H9 (cell line): Measurements from ENCODE around the gene VRK3. TPM values are rescaled to one million over a fixed set of nuclear protein-coding genes. Genes with fewer than 3 reads are reported as not detected.

Source experiments
- DNase-seq: peaks from one replicate; pipeline ENCODE4 v3.0.0-alpha.2; 2017
- H2AFZ ChIP-seq: one replicate; pipeline ENCODE4 v1.6.1; 2013; ENCODE audit warnings: mild to moderate bottlenecking, low read length, control low read depth, moderate library complexity
- H2AK5ac ChIP-seq: 2 replicates; pipeline ENCODE4 v1.6.1; 2013; ENCODE audit warnings: low read length, control low read depth, mixed read lengths; ENCODE audit not compliant: insufficient read length
- H2BK120ac ChIP-seq: one replicate; pipeline ENCODE4 v1.6.1; 2013; ENCODE audit warnings: low read depth, mild to moderate bottlenecking, low read length, control low read depth, inconsistent platforms; ENCODE audit not compliant: poor library complexity, severe bottlenecking
- H2BK12ac ChIP-seq: 2 replicates; pipeline ENCODE4 v1.6.1; 2013; ENCODE audit warnings: low read length, control low read depth, mixed read lengths, low read depth; ENCODE audit not compliant: insufficient read length
- H2BK15ac ChIP-seq: 2 replicates; pipeline ENCODE4 v1.6.1; 2013; ENCODE audit warnings: low read depth, low read length, control low read depth
- H2BK20ac ChIP-seq: one replicate; pipeline ENCODE4 v1.6.1; 2013; ENCODE audit warnings: low read depth, mild to moderate bottlenecking, low read length, control low read depth, inconsistent platforms; ENCODE audit not compliant: poor library complexity, severe bottlenecking
- H2BK5ac ChIP-seq: 2 replicates; pipeline ENCODE4 v1.6.1; 2013; ENCODE audit warnings: low read length, control low read depth, mixed read lengths; ENCODE audit not compliant: insufficient read length
- H3K14ac ChIP-seq: 2 replicates; pipeline ENCODE4 v1.6.1; 2013; ENCODE audit warnings: low read length, control low read depth; ENCODE audit not compliant: insufficient read depth
- H3K18ac ChIP-seq: 2 replicates; pipeline ENCODE4 v1.6.1; 2013; ENCODE audit warnings: low read depth, mild to moderate bottlenecking, mixed read lengths, low read length, control low read depth; ENCODE audit not compliant: insufficient read length
- H3K23ac ChIP-seq: 2 replicates; pipeline ENCODE4 v1.6.1; 2013; ENCODE audit warnings: low read length, control low read depth, mixed read lengths, low read depth; ENCODE audit not compliant: insufficient read length
- H3K23me2 ChIP-seq: 2 replicates; pipeline ENCODE4 v1.6.1; 2013; ENCODE audit warnings: low read depth, mild to moderate bottlenecking, mixed read lengths, low read length, control low read depth; ENCODE audit not compliant: insufficient read length, poor library complexity, severe bottlenecking
- H3K27ac ChIP-seq: 2 replicates; pipeline ENCODE4 v1.5.1; 2013; ENCODE audit warnings: low read length, control low read depth, mixed read lengths, low read depth; ENCODE audit not compliant: insufficient read length
- H3K27me3 ChIP-seq: 2 replicates; pipeline ENCODE4 v1.6.1; 2013; ENCODE audit warnings: low read length, control low read depth, inconsistent platforms; ENCODE audit not compliant: insufficient read depth
- H3K4ac ChIP-seq: 2 replicates; pipeline ENCODE4 v1.6.1; 2013; ENCODE audit warnings: low read depth, mild to moderate bottlenecking, control low read depth, inconsistent platforms, low read length, moderate library complexity
- H3K4me1 ChIP-seq: 2 replicates; pipeline ENCODE4 v1.6.1; 2013; ENCODE audit warnings: low read length, control low read depth, inconsistent platforms; ENCODE audit not compliant: insufficient read depth
- H3K4me2 ChIP-seq: 2 replicates; pipeline ENCODE4 v1.6.1; 2013; ENCODE audit warnings: low read length, control low read depth, mixed read lengths; ENCODE audit not compliant: insufficient read length, insufficient read depth
- H3K56ac ChIP-seq: 2 replicates; pipeline ENCODE4 v1.6.1; 2013; ENCODE audit warnings: low read depth, mild to moderate bottlenecking, mixed read lengths, low read length, control low read depth; ENCODE audit not compliant: insufficient read length
- H3K79me1 ChIP-seq: 2 replicates; pipeline ENCODE4 v1.6.1; 2013; ENCODE audit warnings: low read depth, mild to moderate bottlenecking, moderate library complexity, low read length, control low read depth, inconsistent platforms; ENCODE audit not compliant: insufficient read depth, poor library complexity, severe bottlenecking
- H3K79me2 ChIP-seq: 2 replicates; pipeline ENCODE4 v1.6.1; 2013; ENCODE audit warnings: low read length, control low read depth, inconsistent platforms; ENCODE audit not compliant: insufficient read depth
- H3K9ac ChIP-seq: 2 replicates; pipeline ENCODE4 v1.6.1; 2013; ENCODE audit warnings: low read length, control low read depth, mixed read lengths; ENCODE audit not compliant: insufficient read length; ENCODE audit errors: extremely low read depth
- H3K9me3 ChIP-seq: one replicate; pipeline ENCODE4 v1.6.1; 2013; ENCODE audit warnings: low read depth, low read length, inconsistent platforms; ENCODE audit not compliant: control insufficient read depth
- H3T11ph ChIP-seq: one replicate; pipeline ENCODE4 v1.6.1; 2013; ENCODE audit warnings: mild to moderate bottlenecking, low read length, control low read depth, inconsistent platforms
- H4K20me1 ChIP-seq: one replicate; pipeline ENCODE4 v1.6.1; 2013; ENCODE audit not compliant: control insufficient read depth, insufficient read length, insufficient read depth
- H4K5ac ChIP-seq: 2 replicates; pipeline ENCODE4 v1.6.1; 2013; ENCODE audit warnings: low read depth, mild to moderate bottlenecking, mixed read lengths, low read length, control low read depth; ENCODE audit not compliant: insufficient read length
- H4K8ac ChIP-seq: replicated peaks from 2 replicates; pipeline ENCODE4 v1.6.1; 2013; ENCODE audit warnings: low read length, control low read depth, mixed read lengths, low read depth; ENCODE audit not compliant: insufficient read length
- H4K91ac ChIP-seq: 2 replicates; pipeline ENCODE4 v1.6.1; 2013; ENCODE audit warnings: low read depth, mild to moderate bottlenecking, moderate library complexity, mixed read lengths, low read length, control low read depth; ENCODE audit not compliant: insufficient read length
- H3K27ac Mint-ChIP-seq, 3 experiments: 2 replicates in 2 of 3; 3 replicates in 1 of 3; pipeline ENCODE4 v1.8.0; 2020 to 2021; ENCODE audit warnings: mixed read lengths in 3 of 3, mild to moderate bottlenecking in 1 of 3, moderate library complexity in 1 of 3
- H3K27me3 Mint-ChIP-seq: 2 replicates; pipeline ENCODE4 v1.8.0; 2021; ENCODE audit warnings: low read depth, mild to moderate bottlenecking, moderate library complexity, mixed read lengths
- H3K36me3 Mint-ChIP-seq, 3 experiments: 2 replicates in 2 of 3; 3 replicates in 1 of 3; pipeline ENCODE4 v1.8.0; 2020 to 2021; ENCODE audit warnings: low read depth in 3 of 3, mixed read lengths in 3 of 3; ENCODE audit not compliant: insufficient read depth in 1 of 3
- H3K4me1 Mint-ChIP-seq, 2 experiments: 2 replicates each; pipeline ENCODE4 v1.8.0; 2020; ENCODE audit warnings: mixed read lengths in 2 of 2
- H3K4me3 Mint-ChIP-seq, 2 experiments: 2 replicates in 1 of 2; 3 replicates in 1 of 2; pipeline ENCODE4 v1.8.0; 2020 to 2021; ENCODE audit warnings: mild to moderate bottlenecking in 2 of 2, mixed read lengths in 2 of 2, moderate library complexity in 1 of 2
- H3K9me3 Mint-ChIP-seq, 2 experiments: 2 replicates in 1 of 2; 3 replicates in 1 of 2; pipeline ENCODE4 v1.8.0; 2020; ENCODE audit warnings: mild to moderate bottlenecking in 2 of 2, mixed read lengths in 2 of 2, moderate library complexity in 1 of 2
- WGBS: extraction: QIAGEN DNeasy Blood & Tissue Kit; methylation state at CpG from one replicate; pipeline ENCODE4 v1.1.7; 2013; ENCODE audit warnings: missing lambda C conversion rate, low lambda C conversion rate, mixed read lengths; ENCODE audit not compliant: insufficient read length; ENCODE audit errors: extremely low coverage; 5-methylcytosine and 5-hydroxymethylcytosine counted together
- total RNA-seq: library from RNA; stranded (reverse); gene quantifications from 2 replicates; pipeline ENCODE4 v1.2.1, GENCODE V29; 2021
- TF ChIP-seq, protein P1 (sequence below): fragments of 200-600 bp; sonication (generic); conservative IDR thresholded peaks from 3 replicates; pipeline ENCODE4 v1.8.0; 2021; ENCODE audit warnings: antibody characterized with exemption, mild to moderate bottlenecking

The VRK3 gene
- total RNA-seq, 1 experiment from 2014 or later = 33.5 TPM

GRCh38 chr19:49950956-49951526 lies 74.1 kb downstream of the VRK3 start:
- Histone ChIP-seq H4K5ac (no peak overlapping the region), H3K9me3 (no peaks in the 10 kb centered on the region), H3K56ac (no peak overlapping the region), H3K18ac (no peak overlapping the region), H3K14ac (no peak overlapping the region), H2AK5ac (no peak overlapping the region), H3K4ac (no peak overlapping the region), H3K23ac (no peak overlapping the region), H2BK20ac (no peak overlapping the region), H3K79me1 (no peaks in the 10 kb centered on the region), H3K9ac (no peak overlapping the region), H2BK120ac (no peak overlapping the region), H4K91ac (no peak overlapping the region), H3T11ph (no peak overlapping the region), H2BK15ac (no peak overlapping the region), H3K27ac (no peak overlapping the region), H4K8ac (no peak overlapping the region), H4K20me1 (no peaks in the 10 kb centered on the region), H3K4me1 (0 out of 2 replicates have a peak, but pooled peaks cover 3% of the 10 kb centered on the region), H2BK12ac (no peak overlapping the region), H2AFZ (no peak overlapping the region), H3K27me3 (no peaks in the 10 kb centered on the region), H2BK5ac (no peak overlapping the region), H3K23me2 (no peaks in the 10 kb centered on the region), H3K79me2 (no peaks in the 10 kb centered on the region), H3K4me2 (no peak overlapping the region)
- Mint-ChIP-seq H3K27ac (no peak overlapping the region), H3K4me3 (no peak overlapping the region), H3K9me3 (no peaks in the 10 kb centered on the region; a peak in 3 of 5 replicates), H3K36me3 (no peaks in the 10 kb centered on the region), H3K27me3 (peaks cover 5% of the 10 kb centered on the region), H3K4me1 (peaks cover 15 to 24% of the 10 kb centered on the region in 2 experiments)
- TF ChIP-seq, protein P1, sequence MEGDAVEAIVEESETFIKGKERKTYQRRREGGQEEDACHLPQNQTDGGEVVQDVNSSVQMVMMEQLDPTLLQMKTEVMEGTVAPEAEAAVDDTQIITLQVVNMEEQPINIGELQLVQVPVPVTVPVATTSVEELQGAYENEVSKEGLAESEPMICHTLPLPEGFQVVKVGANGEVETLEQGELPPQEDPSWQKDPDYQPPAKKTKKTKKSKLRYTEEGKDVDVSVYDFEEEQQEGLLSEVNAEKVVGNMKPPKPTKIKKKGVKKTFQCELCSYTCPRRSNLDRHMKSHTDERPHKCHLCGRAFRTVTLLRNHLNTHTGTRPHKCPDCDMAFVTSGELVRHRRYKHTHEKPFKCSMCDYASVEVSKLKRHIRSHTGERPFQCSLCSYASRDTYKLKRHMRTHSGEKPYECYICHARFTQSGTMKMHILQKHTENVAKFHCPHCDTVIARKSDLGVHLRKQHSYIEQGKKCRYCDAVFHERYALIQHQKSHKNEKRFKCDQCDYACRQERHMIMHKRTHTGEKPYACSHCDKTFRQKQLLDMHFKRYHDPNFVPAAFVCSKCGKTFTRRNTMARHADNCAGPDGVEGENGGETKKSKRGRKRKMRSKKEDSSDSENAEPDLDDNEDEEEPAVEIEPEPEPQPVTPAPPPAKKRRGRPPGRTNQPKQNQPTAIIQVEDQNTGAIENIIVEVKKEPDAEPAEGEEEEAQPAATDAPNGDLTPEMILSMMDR = no peak
- no CpG with 5 or more reads among the region's 13 CpGs for WGBS
- DNase-seq = no peak
